ENCODE measurements around the gene DMRT1.
"Not testable (repeated sequence)": the region's sequence is repeated elsewhere in the genome, so short reads cannot be mapped to it uniquely, and the experiment has no call there.

The DMRT1 gene

DNA sequence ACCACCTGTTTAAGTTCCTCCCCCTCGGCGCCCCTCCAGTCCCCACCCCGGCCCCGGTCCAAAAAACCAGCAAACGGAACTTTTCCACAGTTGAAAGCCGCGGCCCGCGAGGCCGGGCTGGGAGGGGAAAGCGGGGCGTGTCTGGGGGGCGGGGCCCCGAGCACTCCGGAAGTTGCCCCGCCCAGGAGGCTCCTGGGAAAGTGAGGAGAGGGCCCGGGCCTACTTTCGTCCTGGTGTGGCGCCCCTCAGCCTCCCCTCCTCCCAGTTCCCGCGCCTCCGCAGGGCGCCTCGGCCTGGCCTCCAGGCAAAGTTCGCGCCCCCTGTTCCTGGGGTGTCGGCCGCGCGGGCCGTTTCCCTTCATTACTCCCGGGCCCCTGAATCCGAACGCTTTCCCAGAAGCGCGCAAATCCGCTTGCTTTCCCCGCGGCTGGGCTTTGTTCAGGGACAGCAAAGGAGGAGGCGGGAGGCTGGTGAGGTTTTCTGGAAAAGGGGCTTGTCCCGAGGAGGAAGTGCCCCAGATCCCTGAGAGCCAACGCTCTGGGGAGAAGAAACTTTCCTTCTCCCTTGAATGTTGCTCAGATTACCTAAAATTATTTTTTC lies 130.5 kb downstream of the DMRT1 start:
- DNase-seq (ENCODE audit: low read depth) = no peak

DNA sequence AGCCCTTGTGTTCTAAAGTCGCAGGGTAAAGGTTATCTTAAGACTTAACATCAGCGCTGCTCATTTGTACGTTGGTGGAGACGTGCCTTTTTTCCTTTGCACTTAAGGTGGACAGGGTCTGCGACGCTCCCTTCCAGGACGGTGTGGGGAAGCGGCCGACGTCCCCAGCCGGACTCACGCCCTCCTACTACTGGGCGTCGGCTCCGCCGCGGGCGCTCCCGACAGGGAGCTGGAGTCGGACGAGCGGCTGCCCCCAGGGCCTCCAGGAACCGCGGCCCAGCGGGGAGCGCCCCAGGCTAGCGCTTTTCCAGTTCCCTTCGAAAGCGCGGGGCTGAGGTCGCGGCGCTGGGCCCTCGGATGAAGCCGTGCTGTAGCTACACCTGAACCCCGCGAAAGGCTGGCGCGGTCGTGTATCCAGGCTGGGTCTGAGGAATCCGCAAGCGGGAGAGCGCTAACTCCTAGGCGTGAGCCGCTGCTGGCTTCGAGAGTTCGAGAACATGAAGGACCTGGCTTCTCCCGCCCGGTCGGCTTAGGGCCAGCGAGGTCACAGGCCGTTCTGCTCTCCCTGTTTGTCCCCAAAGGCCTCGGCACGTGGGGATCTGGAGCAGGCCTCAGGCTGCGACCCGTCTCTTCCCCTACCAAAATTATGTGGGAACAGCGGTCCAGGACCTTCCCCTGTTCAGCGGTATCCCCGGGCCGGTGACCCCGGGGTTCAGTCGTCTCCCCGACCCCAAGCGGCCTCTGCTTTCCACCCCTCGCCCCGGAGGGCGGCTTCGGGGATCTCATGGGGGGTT lies 131.2 kb downstream of the DMRT1 start:
- DNase-seq (ENCODE audit: low read depth) = no peak

DNA sequence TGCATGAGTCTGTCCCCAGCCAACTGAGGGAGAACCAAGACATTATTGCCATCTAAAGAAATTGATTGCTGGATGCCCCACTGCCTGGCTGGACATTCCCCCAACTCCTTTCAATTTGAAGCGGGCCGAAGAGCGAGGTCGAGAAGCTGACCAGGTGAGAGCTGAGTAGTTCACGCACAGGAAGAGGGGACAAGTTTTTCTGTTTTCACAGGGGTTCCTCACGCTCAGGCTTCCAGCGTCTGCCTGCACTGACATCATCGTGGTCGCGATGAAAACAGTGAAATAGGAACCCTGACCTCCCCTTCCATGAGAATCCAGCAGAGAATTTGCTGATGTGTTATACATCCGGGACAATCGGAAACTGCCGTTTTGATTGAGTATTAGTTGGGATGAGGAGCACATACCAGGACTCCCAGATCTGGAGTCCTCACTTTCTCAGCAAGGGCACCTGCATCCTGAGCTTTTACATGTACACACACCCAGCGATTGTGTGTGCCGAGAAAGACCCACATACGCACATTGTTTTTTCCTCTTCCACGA lies 131.9 kb downstream of the DMRT1 start:
- no peak for DNase-seq (ENCODE audit: low read depth)

DNA sequence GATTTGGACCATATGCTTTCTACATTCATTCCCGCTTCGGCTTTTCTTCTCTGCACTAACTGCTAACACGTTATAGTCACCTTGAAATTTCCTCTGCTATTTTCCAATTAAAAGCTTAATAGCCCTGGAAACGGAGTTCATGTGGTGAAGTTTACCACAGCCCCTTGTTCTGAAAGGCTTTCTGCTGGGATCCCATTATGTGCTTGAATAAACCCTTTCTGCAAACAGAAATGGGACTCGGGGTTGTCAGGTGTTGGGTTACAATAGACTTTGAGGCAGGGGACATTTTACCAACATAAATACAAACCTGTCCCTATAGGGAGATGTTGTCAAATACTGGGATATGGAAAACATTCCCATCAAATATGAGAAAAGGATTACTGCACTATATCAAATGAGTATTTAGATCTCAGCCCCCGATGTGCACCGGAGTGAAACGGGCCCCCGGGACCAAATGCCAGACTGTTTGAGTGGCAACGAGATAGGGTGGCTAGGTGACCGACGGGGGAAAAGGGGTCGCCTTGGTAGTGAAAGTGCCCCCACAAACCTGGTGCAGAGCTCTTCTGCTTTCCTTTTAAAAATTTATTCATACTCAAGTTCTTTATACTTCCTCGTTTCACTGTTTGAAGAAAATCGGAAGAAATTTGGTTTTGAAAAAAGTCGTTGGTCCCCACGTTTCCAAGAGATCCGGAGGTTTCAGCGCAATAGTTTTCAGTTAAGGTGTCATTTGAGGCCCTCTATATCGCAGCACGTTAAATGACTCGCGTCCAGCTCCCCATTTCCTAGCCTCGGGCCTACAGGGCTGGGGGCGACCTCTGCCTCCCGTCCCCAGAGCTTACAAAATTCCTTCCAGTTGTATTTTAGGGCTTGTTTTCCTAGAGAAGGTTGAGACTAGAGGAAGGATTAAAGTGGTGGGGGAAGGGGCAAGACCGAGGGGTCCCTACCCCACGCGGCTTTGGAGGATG lies 132.8 kb downstream of the DMRT1 start:
- DNase-seq (ENCODE audit: low read depth) = no peak

DNA sequence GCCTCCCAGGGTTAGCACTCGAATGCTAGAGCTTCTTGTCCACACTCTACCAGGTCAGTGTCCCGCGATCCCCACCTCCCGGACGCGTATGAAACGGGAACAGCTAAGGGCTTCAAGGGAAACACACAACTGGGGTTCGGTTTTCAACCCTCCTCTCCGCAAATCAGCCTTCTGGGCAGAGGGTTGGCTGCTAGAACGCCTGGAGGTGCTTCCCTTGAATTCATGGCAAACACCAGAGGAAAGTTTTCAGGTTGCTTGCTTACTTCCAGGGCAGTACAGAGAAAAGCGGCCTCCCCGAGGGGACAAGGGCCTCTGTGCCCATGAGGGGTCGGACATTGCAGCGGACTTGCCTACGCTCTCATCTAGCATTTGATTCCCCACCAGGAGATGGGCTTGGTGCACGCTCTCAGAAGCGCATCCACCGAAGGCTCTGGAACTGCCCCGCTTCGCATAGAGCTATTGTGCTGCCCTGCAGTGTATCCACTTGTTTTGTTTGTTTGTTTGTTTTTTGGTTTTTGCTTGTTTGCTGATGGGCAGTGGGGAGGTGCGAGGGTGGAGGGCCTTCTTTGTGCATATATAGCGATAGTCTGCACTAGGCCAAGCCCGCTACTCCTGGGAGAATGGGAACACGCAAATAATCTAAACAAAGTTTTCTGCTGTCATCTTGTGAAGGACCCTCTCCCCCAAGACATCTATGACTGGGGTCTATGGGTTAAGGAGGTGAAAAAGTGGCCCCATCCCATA lies 133.7 kb downstream of the DMRT1 start:
- no peak for DNase-seq (ENCODE audit: low read depth)

DNA sequence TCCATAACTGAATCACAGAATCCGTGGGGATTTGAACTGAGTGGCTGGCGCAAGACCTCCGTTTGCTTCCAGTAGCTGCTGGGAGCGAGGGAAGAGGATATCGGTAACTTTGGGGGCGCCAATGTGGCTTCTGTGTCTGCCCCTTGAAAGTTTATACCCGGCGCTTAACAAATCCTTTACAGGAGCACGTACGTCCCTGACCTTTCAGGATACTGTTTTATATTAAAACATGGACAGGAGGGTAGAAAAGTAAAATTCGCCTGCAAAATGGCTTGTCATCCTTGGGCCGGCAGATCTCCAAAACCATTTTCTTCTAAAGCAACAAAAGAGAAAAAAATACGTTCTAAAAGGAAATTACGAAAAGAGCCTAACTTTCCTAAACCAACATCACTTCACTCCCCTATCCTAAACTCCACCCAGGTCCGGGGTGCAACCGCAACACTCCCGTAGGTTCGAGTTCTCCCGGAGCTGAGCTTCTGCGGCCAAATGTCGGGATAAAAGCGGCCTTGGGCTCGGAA lies 134.3 kb downstream of the DMRT1 start:
- no peak for DNase-seq (ENCODE audit: low read depth)

DNA sequence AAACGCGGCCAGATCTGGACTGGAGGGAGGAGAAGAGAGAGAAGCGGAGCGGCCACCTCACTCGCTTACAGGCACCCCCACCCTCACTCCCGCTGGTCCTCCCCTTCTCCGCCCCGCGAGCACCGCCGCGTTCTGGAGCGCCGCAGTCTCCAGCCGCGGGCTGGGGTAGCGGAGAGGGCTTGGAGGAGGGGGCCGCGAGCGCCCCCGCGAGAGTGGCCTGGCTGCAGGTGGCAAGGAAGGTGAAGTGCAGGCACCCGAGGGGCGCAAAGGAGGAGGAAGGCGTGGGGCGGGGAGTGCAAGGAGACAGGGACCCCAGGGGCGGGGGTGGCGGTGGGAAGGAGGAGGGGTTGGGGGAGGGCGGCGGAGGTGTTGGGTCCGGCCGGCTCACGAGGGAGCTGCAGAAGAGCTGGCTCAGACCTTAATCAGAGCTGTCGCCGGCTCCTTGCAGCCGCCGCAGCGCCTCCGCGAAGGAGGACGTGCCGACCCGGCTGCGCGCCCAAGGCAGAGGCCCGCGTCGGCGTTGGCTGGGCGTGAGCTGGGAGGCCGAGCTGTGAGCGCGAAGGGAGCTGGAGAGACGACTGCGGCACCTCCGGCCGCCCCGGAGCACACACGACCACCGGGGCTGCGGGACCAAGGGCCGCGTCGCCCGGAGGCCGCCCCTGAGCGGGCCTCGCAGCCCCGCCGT lies 134.9 kb downstream of the DMRT1 start, which contains the start of gene DMRT3:
Gene DMRT3 (plus strand): TSS at position 398 of the 685 bp plus-strand sequence. CDS start 347 bp downstream, outside the sequence.
- DNase-seq (ENCODE audit: low read depth) = no peak

DNA sequence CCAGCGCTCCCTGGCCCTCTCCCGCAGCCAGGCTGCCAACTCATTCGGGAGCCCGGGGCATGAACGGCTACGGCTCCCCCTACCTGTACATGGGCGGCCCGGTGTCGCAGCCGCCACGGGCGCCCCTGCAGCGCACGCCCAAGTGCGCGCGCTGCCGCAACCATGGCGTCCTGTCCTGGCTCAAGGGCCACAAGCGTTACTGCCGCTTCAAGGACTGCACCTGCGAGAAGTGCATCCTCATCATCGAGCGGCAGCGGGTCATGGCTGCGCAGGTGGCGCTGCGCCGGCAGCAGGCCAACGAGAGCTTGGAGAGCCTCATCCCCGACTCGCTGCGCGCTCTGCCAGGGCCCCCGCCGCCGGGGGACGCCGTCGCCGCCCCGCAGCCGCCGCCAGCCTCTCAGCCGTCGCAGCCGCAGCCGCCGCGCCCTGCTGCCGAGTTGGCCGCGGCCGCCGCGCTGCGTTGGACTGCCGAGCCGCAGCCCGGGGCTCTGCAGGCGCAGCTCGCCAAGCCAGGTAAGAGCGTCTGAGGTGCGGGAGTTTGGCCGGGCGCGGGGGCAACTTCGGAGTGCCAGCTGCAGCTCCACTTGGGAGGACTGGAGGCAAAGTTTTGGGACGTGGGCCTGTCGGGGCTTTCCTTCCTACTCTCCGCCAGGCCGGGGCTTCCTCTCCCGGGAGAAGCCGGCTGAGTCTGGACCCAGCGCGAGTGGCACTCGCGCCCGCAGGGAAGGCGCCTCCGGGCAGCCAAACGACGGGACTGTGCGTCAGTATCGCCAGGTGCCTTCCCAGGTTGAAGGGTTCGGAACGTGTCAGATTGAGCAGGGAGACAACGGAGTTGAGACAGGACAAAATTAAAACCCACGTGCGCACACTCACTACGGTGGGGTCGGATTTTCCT lies 135.7 kb downstream of the DMRT1 start:
- DNase-seq (ENCODE audit: low read depth) = no peak

DNA sequence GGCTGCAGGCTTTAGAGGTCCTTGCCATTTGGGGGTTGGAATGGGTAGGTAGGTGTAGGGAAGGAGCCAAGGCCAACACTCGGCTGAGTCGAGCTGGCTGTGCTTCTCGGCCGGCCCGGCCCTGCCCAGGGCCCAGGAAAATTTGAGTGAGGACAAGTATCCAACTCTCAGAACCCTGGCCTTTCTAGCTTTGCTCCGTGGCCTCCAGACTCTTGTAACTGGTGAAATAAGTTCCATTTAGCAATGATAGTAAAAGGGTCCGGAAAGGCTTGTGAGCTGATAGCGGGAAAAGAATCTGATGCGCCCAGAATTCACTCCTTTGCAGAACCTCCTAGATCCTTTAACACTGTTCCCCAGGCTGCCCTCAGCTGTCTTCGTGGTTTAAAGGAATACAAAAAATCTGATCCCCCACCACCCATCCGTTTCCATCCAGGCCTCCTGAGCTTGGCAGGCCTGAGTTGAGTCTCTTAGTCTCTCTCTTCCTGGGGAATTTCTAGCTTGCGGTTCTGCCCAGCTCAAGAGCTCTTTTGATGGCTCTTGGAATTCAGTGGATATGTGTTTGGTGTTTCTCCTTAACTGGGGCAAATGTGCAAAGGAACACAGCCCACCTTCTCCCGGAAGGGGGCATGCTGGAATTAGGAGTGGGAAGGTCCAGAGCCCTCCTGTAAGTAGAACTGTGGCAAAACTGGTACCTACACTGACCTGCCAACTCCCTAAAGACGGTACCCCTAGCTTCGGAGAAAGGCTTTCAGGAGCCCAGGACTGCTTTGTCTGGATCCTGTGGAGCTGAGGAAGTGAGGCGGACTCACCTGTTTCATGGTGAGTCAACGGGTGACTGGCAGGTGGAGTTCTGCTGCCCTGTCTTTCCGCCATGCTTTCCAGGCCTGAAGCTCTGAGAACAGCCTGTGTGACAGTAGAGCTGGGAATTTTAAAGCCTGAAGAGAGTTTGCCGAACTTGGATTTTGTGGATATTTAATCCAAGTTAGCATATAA lies 136.6 kb downstream of the DMRT1 start:
- no peak for DNase-seq (ENCODE audit: low read depth)

DNA sequence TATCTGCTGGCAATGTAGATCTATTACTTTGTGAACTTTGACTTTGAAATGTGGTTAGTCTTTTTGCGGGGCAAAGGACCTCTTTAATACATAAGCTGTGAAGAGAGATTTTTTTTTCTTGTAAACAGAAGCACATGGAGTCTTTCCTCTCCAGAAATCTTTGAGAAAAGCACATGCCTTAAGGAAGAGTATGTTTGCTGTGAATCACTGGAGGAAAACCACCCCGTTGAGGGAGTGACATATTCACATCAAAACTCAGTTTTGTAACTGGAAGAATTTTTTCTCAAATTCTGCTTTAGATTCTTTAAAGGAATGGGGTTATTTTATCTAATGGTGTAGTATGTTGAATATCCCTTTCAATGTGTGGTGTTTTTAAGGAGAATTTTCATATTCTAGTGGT lies 138.5 kb downstream of the DMRT1 start:
- DNase-seq (ENCODE audit: low read depth) = no peak

DNA sequence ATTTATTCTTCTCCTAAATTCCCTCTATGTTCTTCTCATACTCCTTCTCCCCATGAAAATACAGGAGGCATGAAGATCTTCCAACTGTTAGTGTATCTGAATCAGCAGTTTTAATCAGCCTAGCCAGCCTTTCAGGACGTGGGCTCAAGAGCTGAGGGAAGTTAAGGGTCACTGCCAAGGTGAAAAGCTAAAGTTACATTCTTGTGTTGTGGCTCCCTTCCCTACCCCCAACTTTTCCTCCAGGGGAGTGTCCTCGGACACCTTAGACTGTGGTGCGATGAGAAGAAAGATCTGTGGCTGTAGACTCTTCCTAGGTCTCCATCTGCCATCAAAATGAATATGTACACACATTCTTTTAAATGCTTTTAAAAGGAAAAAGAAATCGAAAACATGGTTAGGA lies 139.1 kb downstream of the DMRT1 start:
- no peak for DNase-seq (ENCODE audit: low read depth)

DNA sequence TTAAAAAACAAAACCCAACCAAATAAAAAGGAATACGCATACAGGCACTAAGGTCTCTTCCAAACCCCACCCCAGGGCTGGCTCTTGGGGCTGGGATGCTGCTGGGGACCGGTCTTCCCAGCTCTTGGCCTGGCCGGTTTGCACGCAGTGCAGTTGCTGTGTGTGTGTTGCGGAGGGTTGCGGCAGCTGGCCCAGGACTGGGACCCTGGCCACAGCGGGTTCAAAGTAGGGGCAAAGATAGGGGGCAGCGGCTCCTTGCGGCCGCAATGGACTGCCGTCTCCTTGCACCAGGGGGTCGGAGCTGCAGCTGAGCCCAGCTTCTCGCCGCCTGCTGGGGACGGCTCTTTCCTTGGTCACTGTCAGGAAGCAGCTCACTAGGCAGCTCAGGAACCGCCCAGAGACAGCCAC lies 140.0 kb downstream of the DMRT1 start:
- no peak for DNase-seq (ENCODE audit: low read depth)

DNA sequence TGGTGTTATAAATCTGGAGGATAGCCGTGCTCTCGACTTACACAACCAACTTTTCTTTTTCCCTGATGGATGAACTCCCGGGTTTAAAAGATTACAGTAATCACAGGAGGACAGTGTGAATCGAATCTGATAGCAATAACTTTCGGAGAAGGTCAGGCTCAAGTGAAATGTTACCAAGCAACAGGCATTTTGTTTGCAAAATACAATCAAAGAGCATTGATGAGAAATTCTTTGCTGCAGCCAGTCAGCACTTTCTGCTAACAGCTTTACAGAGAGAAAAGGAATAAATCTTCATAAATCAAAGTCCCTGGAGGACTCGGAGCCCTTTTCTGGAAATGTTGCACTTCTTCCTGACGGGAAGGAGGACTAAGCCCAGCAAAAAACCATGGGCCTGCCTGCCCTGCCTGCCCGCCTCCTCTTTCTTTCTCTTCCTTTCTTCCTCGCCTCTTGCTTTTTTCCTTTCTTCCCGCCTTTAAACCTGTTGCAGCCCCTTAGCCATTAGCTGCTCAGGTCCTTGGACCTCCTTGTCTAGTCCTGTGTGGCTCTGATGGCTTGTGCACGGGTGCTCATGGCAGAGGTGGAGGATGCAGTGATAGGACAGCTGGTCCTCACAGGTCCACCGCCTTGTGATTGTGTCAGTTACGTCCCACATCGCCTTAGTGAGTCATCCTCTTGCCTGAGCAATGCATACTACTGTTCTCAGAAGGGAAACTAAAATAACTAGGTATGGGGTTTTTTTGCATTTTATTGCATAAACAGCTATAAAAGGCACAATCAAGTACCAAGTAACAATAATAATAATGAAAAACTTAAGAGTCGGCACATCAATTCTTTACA lies 141.1 kb downstream of the DMRT1 start:
- DNase-seq (ENCODE audit: low read depth) = no peak

DNA sequence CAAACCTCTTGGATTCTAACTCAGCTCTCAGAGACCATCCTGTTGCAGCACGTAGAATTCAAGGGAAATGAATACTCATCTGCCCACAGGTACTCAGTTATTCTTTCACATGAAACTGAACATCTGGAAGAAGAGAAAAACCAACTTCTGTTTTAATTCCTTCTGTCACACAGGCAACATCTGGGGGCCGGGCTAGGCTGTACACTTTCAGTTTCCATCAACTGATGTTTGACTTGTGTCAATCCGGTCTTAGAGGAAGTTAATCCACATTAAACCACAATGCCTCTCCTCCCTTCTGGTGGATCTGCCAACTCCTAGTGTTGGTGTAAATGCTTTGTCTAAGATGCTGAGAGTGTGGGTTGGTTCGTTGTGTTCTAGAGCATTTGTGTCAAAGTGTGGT lies 152.5 kb downstream of the DMRT1 start:
- no peak for DNase-seq (ENCODE audit: low read depth)

DNA sequence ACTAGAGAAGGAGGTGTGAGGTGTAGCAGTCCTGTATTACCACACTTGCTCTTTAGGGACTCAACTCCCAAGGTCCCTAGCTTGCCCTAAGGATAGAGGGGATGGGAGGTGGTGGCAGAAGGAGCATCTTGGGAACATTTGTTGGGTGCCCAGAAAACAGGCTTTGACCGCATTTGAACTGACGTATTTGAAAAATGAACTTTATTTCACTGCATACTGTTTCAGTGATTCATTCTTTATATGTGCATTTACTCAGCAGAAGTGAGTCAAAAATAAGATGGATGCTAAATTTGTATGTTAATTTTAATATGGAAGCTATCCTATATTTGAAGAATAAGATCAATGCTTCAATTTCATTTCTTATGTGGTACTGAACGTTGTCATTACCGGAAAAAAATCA lies 153.7 kb downstream of the DMRT1 start:
- no peak for DNase-seq (ENCODE audit: low read depth)

DNA sequence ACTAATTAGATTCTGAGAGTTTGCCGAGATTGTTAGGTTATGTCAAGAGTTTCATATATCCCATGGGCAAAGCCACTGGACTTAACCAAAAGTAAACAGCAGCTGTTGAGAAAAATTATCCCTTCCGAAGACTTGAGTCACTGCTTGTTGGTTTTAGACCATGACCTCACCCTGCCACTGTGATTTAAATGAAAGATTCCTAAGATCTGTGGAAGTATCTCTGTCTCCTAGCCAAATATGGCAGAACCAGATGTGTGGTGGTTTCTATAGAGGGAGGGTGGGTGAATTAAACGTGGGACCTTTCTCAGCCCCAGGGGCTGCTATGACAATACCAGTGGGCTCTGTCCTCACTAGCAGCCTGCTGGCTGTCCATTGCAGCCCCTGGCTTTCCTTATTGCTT lies 154.3 kb downstream of the DMRT1 start:
- DNase-seq (ENCODE audit: low read depth) = no peak

DNA sequence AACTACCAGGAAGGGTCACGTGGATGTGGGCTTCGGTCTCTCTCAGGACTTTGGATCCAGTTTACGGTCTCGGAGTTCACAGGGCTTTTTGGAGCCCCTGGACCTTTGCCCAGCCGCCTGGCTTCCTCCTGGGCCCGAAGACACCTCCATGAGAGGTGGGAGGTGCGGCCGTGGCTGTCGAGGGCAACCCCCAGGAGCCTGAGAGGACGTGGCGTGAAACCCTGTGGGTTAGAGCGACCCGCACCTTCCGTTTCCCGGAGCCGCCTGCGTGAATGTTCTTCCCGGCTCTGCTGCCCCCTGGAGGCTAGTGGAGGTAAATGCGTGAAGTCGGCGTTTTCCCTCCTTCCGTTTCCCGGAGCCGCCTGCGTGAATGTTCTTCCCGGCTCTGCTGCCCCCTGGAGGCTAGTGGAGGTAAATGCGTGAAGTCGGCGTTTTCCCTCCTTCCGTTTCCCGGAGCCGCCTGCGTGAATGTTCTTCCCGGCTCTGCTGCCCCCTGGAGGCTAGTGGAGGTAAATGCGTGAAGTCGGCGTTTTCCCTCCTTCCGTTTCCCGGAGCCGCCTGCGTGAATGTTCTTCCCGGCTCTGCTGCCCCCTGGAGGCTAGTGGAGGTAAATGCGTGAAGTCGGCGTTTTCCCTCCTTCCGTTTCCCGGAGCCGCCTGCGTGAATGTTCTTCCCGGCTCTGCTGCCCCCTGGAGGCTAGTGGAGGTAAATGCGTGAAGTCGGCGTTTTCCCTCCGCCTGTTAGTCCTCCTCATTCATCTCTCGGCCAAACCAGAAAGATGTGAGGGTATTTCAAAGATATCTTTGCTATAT lies 157.0 kb downstream of the DMRT1 start:
- DNase-seq (ENCODE audit: low read depth) = not testable (repeated sequence)
